Activated CD8-positive, alpha-beta memory T cell treated with anti-CD3 and anti-CD28 coated beads, Interleukin-2, amount 50 U/mL, for 24 hours (primary cell): Measurements from ENCODE around the gene RING1.

ENCODE experiments used
- DNase-seq: peaks from one replicate; pipeline ENCODE4 v3.0.0-alpha.2; 2020; ENCODE audit errors: extremely low read depth

The RING1 gene

GRCh38 chr6:33171880-33172687, 36.2 kb upstream of the RING1 start:
- no peak for DNase-seq

GRCh38 chr6:33172688-33173534, 35.4 kb upstream of the RING1 start:
- DNase-seq, result no peak

GRCh38 chr6:33173535-33174180, 34.6 kb upstream of the RING1 start:
- no peak for DNase-seq

- DNase-seq, result no peak
These were observed 33.5 kb upstream of the RING1 start for GRCh38 chr6:33174784-33175183.

GRCh38 chr6:33175436-33176069, 32.7 kb upstream of the RING1 start:
- DNase-seq, result no peak

- DNase-seq, result no peak
These were observed 31.4 kb upstream of the RING1 start for GRCh38 chr6:33176906-33177305.

- DNase-seq, result no peak
These were observed 30.5 kb upstream of the RING1 start for GRCh38 chr6:33177552-33178446.

GRCh38 chr6:33178755-33179475, 29.4 kb upstream of the RING1 start:
- DNase-seq, result no peak

GRCh38 chr6:33181141-33181540, 27.2 kb upstream of the RING1 start:
- DNase-seq, result no peak

GRCh38 chr6:33183071-33183683, 25.1 kb upstream of the RING1 start:
- DNase-seq, result no peak

GRCh38 chr6:33185190-33185589, 23.1 kb upstream of the RING1 start:
- DNase-seq, result no peak

- DNase-seq, result no peak
These were observed 22.6 kb upstream of the RING1 start for GRCh38 chr6:33185654-33186187.

- DNase-seq, result no peak
These were observed 20.5 kb upstream of the RING1 start for GRCh38 chr6:33187809-33188208.

- no peak for DNase-seq
These were observed 19.1 kb upstream of the RING1 start for GRCh38 chr6:33189164-33189563.

- no peak for DNase-seq
These were observed 18.5 kb upstream of the RING1 start for GRCh38 chr6:33189625-33190448.

- DNase-seq, result no peak
These were observed 17.7 kb upstream of the RING1 start for GRCh38 chr6:33190504-33191107.

- DNase-seq, result no peak
These were observed 16.8 kb upstream of the RING1 start for GRCh38 chr6:33191383-33192104.
